ENCODE data around the gene KLHDC7A. TPM values are rescaled to one million over a fixed set of nuclear protein-coding genes. Genes with fewer than 3 reads are reported as not detected.

Gene KLHDC7A
- total and polyA plus RNA-seq, 12 donors = 0.09 to 0.14 (median 0.13) TPM; not detected in 7

DNA sequence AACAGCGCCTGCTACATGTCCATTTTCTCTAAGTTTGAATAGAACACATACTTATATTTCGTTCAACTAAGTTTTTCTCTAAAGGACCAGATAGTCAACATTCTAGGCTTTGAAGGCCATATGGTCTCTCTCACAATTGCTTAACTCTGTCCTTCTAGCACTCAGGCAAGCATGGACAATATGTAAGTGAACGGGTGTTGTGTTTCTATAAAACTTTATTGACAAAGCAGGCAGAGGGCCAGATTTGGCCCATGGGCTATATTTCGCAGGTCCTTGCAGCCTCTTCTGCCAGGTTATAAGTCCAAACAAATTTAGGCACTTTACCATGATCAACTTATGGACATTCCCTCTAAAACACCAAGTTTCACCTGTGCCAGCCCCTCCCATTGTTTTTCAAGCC, 21.1 kb downstream of the KLHDC7A start:
- TF ChIP-seq, protein P1, sequence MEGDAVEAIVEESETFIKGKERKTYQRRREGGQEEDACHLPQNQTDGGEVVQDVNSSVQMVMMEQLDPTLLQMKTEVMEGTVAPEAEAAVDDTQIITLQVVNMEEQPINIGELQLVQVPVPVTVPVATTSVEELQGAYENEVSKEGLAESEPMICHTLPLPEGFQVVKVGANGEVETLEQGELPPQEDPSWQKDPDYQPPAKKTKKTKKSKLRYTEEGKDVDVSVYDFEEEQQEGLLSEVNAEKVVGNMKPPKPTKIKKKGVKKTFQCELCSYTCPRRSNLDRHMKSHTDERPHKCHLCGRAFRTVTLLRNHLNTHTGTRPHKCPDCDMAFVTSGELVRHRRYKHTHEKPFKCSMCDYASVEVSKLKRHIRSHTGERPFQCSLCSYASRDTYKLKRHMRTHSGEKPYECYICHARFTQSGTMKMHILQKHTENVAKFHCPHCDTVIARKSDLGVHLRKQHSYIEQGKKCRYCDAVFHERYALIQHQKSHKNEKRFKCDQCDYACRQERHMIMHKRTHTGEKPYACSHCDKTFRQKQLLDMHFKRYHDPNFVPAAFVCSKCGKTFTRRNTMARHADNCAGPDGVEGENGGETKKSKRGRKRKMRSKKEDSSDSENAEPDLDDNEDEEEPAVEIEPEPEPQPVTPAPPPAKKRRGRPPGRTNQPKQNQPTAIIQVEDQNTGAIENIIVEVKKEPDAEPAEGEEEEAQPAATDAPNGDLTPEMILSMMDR (IDR thresholded peaks at IDR 0.05) = no peak
- intact Hi-C loops (cut with DNase I) = loop anchor here in 1 of 10 donors (5.0 kb wide), 1 partner anchor 305 kb away; no protein-coding TSS in a partner anchor
- 86 to 87% methylated on average over 4 of the region's 4 CpGs for WGBS, 2 donors

DNA sequence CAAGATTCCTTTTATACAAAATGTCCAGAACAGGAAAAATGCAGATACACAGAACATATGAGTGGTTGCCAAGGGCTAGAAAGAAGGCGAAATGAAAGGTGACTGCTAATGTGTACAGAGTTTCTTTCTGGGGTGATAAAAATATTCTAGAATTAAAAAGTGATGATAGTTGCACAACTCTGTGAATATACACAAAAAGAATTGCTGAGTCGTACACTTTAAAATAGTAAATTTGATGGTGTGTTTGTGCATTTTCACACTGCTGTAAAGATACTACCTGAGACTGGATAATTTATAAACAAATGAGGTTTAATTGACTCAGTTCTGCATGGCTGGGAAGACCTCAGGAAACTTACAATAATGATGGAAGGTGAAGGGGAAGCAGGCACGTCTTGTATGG, 23.9 kb downstream of the KLHDC7A start:
- DNase-seq (no peak), ATAC-seq (no peak)
- H3K4me3 ChIP-seq = no peak overlapping the region
- intact Hi-C loops (cut with DNase I) = loop anchor here in 1 of 10 donors (5.0 kb wide), 1 partner anchor 303 kb away; no protein-coding TSS in a partner anchor
- peaks cover 0 to 39% (median 10%) of the 10 kb centered on the region in 7 donors for H3K27me3 ChIP-seq
- no peak overlapping the region for H3K27ac ChIP-seq
- peaks cover 0 to 30% (median 0%) of the 10 kb centered on the region in 11 donors for H3K9me3 ChIP-seq
- WGBS, 2 donors = 70 to 79% methylated on average over 3 of the region's 3 CpGs
- H3K36me3 ChIP-seq = no peaks in the 10 kb centered on the region
- TF ChIP-seq, protein P1 (IDR thresholded peaks at IDR 0.05) = no peak
- H3K4me1 ChIP-seq = no peaks in the 10 kb centered on the region

More for the DNA sequence above, 21.1 kb downstream of the KLHDC7A start:
- H3K36me3 ChIP-seq = no peaks in the 10 kb centered on the region
- DNase-seq (no peak), ATAC-seq (no peak)
- no peaks in the 10 kb centered on the region for H3K4me1 ChIP-seq
- no peak overlapping the region for H3K4me3 ChIP-seq
- H3K27me3 ChIP-seq = peaks cover 0 to 47% (median 25%) of the 10 kb centered on the region in 7 donors
- no peak overlapping the region for H3K27ac ChIP-seq
- H3K9me3 ChIP-seq = peaks cover 0 to 9% (median 0%) of the 10 kb centered on the region in 11 donors

DNA sequence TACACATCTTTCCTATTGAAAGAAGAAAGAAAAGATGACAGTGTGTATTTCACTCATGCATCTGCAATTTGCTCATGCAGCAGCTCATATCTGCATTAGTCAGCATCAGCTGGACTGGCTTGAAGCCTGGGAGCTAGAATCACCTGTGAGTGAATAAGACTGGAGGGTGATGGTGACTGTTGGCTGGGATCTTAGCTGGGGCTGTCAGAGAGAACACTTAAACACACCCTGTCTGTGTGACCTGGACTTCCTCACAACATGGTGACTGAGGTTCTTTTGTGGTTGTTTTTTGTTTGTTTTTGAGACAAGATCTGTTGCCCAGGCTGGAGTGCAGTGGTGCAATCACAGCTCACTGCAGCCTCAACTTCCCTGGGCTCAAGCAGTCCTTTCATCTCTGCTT, 24.9 kb downstream of the KLHDC7A start:
- no peak overlapping the region for H3K4me3 ChIP-seq

DNA sequence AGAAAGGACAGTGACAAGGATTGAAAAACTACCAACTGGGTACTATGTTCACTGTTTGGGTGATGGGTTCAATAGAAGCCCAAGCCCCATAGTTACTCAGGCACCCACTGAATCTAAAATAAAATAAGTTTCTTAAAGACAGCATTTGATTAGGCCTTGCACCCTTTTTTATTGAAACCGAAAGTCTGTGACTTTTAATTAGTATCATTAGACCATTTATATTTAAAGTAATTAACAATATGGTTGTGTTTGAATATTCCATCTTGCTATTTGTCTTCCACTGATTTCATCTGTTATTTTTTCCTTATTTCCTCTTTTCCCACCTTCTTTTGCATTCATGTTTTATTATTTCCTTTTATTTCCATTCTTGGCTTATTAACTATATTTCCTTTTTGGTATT, 27.4 kb downstream of the KLHDC7A start:
- Histone ChIP-seq H3K36me3 (no peaks in the 10 kb centered on the region), H3K9me3 (peaks cover 0 to 30% (median 0%) of the 10 kb centered on the region in 11 donors), H3K27ac (no peak overlapping the region), H3K4me3 (no peak overlapping the region), H3K4me1 (no peaks in the 10 kb centered on the region), H3K27me3 (peaks cover 0 to 26% (median 0%) of the 10 kb centered on the region in 7 donors)
- TF ChIP-seq, protein P1 (IDR thresholded peaks at IDR 0.05) = no peak
- DNase-seq = no peak
- no peak for ATAC-seq
- 89 to 95% methylated on average over 1 of the region's 1 CpG for WGBS, 2 donors
- intact Hi-C loops (cut with DNase I) = no loop called here

More for the DNA sequence above, 24.9 kb downstream of the KLHDC7A start:
- Histone ChIP-seq H3K9me3 (peaks cover 0 to 30% (median 0%) of the 10 kb centered on the region in 11 donors), H3K4me1 (no peaks in the 10 kb centered on the region), H3K27ac (no peak overlapping the region), H3K27me3 (peaks cover 0 to 28% (median 6%) of the 10 kb centered on the region in 7 donors), H3K36me3 (no peaks in the 10 kb centered on the region)
- TF ChIP-seq, protein P1 (IDR thresholded peaks at IDR 0.05) = no peak
- intact Hi-C loops (cut with DNase I) = no loop called here
- ATAC-seq = no peak
- DNase-seq = no peak
